EH (cell line): ENCODE results near the gene KLB.
"Not testable (repeated sequence)": the region's sequence is repeated elsewhere in the genome, so short reads cannot be mapped to it uniquely, and the experiment has no call there.

Experiments
- DNase-seq: peaks from one replicate; pipeline ENCODE4 v3.0.0-alpha.2; 2015; ENCODE audit warnings: low read depth

Gene KLB

GRCh38 chr4:39406763-39407583, at the start of gene KLB:
Gene KLB, plus strand, starts transcription at chr4:39406930. Its CDS starts 20 bp downstream, at chr4:39406950.
- DNase-seq = no peak

- DNase-seq = no peak
Observed at GRCh38 chr4:39357002-39357401, 49.7 kb upstream of the KLB start.

GRCh38 chr4:39360611-39361010, 46.1 kb upstream of the KLB start:
- not testable (repeated sequence) for DNase-seq

- DNase-seq = peak; percentile 15
Observed at GRCh38 chr4:39362827-39363226, 43.9 kb upstream of the KLB start.

- no peak for DNase-seq
Observed at GRCh38 chr4:39363773-39364393, 42.8 kb upstream of the KLB start.

GRCh38 chr4:39365360-39365759, 41.4 kb upstream of the KLB start:
- DNase-seq = no peak

GRCh38 chr4:39365830-39366771, 40.6 kb upstream of the KLB start, which contains the start of gene RFC1:
Gene RFC1, minus strand, starts transcription at chr4:39366362. Its CDS starts 121 bp downstream, at chr4:39366241.
- peak; percentile 87 for DNase-seq

- no peak for DNase-seq
Observed at GRCh38 chr4:39367166-39367565, 39.6 kb upstream of the KLB start.

GRCh38 chr4:39369301-39369700, 37.4 kb upstream of the KLB start:
- no peak for DNase-seq

GRCh38 chr4:39371209-39371608, 35.5 kb upstream of the KLB start:
- DNase-seq = not testable (repeated sequence)

- DNase-seq = no peak
Observed at GRCh38 chr4:39375478-39375877, 31.3 kb upstream of the KLB start.

- no peak for DNase-seq
Observed at GRCh38 chr4:39383690-39384089, 23.0 kb upstream of the KLB start.

- no peak for DNase-seq
Observed at GRCh38 chr4:39384563-39384962, 22.2 kb upstream of the KLB start.

- DNase-seq = no peak
Observed at GRCh38 chr4:39390603-39391002, 16.1 kb upstream of the KLB start.

GRCh38 chr4:39394706-39395105, 12.0 kb upstream of the KLB start:
- DNase-seq = no peak

GRCh38 chr4:39401640-39402039, 5.1 kb upstream of the KLB start:
- DNase-seq = not testable (repeated sequence)

GRCh38 chr4:39407584-39407885, 805 bp downstream of the KLB start:
- DNase-seq = no peak

GRCh38 chr4:39410415-39410814, 3.7 kb downstream of the KLB start:
- peak; percentile 16 for DNase-seq

- DNase-seq = not testable (repeated sequence)
Observed at GRCh38 chr4:39411561-39411960, 4.8 kb downstream of the KLB start.

- no peak for DNase-seq
Observed at GRCh38 chr4:39415678-39416283, 9.1 kb downstream of the KLB start.

- no peak for DNase-seq
Observed at GRCh38 chr4:39422247-39422646, 15.5 kb downstream of the KLB start.

- not testable (repeated sequence) for DNase-seq
Observed at GRCh38 chr4:39425297-39425696, 18.6 kb downstream of the KLB start.
